Breast epithelium (tissue), 3 donors: ENCODE results near the gene MT1F.

Experiments
- POLR2A ChIP-seq: fragments of 450-650 bp; IDR thresholded peaks from one replicate; pipeline ENCODE4 v1.6.1; 2016; ENCODE audit warnings: antibody characterized with exemption, mild to moderate bottlenecking, moderate library complexity
- POLR2AphosphoS5 ChIP-seq, 3 donors: sonication (generic); formaldehyde crosslinking; IDR thresholded peaks; one replicate each; pipeline ENCODE4 v1.6.1; 2017; ENCODE audit warnings: antibody characterized with exemption in 3 of 3
- TF ChIP-seq, protein P1 (sequence below), 3 donors: fragments of 450-650 bp; IDR thresholded peaks; one replicate each; pipeline ENCODE4 v1.5.1; 2016 to 2017; ENCODE audit warnings: antibody characterized with exemption in 3 of 3, mild to moderate bottlenecking in 3 of 3, moderate library complexity in 3 of 3

DNA sequence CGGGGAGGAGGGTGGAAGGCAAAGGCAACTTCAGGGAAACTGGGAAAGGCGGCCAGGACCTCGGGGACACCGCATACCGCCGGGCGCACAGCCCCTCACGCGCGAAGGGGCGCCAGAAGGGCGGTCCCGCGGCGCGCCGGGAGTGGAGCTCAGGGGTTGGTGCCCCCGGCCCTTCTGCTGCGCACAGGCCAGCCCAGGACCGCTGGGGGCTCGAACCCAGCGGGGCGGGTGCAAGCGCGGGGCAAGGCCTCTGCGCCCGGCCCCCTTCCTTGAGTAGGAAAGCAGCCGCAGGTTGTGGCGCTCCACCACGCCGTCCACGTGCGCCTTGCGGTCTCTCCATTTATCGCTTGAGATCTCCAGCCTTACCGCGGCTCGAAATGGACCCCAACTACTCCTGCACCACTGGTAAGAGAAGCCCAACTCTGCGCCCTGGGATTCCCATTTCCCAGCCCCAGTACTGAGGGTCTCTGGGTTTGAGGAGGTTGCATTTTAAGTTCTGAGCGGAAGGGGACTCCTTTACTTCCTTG lies 22.3 kb upstream of the MT1F start:
- TF ChIP-seq POLR2A, result no peak
- TF ChIP-seq, protein P1, sequence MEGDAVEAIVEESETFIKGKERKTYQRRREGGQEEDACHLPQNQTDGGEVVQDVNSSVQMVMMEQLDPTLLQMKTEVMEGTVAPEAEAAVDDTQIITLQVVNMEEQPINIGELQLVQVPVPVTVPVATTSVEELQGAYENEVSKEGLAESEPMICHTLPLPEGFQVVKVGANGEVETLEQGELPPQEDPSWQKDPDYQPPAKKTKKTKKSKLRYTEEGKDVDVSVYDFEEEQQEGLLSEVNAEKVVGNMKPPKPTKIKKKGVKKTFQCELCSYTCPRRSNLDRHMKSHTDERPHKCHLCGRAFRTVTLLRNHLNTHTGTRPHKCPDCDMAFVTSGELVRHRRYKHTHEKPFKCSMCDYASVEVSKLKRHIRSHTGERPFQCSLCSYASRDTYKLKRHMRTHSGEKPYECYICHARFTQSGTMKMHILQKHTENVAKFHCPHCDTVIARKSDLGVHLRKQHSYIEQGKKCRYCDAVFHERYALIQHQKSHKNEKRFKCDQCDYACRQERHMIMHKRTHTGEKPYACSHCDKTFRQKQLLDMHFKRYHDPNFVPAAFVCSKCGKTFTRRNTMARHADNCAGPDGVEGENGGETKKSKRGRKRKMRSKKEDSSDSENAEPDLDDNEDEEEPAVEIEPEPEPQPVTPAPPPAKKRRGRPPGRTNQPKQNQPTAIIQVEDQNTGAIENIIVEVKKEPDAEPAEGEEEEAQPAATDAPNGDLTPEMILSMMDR (IDR thresholded peaks at IDR 0.05), result no peak
- no peak for TF ChIP-seq POLR2AphosphoS5 (IDR thresholded peaks at IDR 0.05)
